RPMI8226 (cell line): ENCODE data around the gene TAC3.
A peak's percentile ranks its signal among the peaks of the same experiment; 100 is the strongest.
"Not testable (repeated sequence)": the region's sequence is repeated elsewhere in the genome, so short reads cannot be mapped to it uniquely, and the experiment has no call there.

ENCODE experiments used
- DNase-seq: peaks from one replicate; pipeline ENCODE4 v3.0.0-alpha.2; 2015

The TAC3 gene

DNA sequence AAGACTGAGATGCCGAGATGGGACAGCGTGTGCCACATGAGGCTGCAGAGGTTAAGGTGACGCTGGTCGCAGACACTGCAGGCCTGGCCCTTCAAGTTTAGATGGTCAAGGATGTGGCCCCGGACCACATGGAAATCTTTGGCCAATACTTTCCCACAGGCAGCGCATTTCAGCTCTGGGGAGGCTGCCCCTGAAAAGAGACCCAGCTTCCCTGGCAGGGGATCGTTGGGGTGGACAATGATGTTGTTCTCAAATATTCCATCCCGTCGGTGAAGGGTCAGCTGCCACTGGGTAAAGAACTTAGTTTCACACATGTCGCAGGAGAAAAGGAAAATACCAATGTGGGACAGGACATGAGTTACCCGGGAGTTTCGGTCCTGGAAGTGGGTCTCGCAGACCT is 12.9 kb downstream of the TAC3 start:
- DNase-seq: no peak

- DNase-seq: peak; percentile 75
These were observed 14.9 kb downstream of the TAC3 start for GRCh38 chr12:57001448-57001906.

DNA sequence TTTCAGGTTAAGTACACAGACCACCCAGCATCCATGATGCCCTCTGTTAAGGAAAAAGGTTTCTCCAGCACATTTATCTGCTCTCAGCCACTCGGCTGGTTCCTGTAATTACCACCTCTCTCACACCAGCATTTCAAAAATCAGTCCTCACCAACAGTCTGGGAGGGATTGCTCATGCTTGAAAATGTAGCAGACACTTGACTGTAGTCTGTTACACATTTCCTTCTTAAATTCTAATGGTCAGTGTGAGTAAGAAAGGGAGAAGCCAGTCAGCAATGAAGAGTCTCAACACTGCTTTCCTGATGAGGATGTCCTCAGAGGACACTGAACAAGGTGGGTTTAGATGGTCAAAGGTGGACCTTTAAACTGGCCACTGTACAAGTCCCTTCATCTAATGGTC is 15.9 kb downstream of the TAC3 start:
- no peak for DNase-seq

DNA sequence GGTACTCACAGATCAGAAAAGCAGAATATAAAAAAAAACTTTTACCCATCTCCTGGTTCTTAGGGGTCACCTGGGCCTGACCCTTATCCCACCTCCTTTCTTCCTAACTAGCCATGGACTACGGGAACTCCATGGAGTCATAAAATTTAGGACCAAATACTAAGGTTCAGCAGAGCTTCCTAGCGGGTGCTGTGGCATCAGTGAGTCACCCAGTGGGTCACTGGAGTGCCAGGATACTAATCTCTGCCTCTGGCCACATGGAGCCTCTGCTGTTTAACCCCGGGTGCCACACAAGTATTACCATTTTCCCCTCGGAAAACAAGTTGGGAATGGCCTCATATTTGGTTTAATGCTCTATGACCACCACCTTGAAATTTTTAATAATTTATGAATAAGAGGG is 16.9 kb downstream of the TAC3 start:
- DNase-seq: no peak

DNA sequence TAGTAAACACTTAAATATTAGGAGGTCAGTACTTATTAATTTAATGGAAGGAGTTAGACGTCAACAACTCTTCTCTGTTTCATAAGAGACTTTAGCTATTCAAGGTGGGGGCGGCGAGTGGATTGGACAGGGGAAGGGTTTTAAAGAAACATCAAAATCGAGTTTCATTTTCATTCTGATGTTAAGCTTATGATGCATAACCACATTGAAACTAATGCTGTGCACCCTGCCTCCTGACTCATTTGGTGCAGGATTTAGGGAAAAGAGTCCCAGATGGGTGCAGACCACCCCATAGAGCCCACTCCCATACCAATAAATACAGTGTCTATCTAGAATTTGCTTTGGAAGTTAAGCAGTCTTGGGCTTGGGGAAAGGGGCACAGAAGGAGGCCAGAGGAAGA is 17.3 kb downstream of the TAC3 start:
- no peak for DNase-seq

- DNase-seq: no peak
These were observed 18.0 kb downstream of the TAC3 start for GRCh38 chr12:56998316-56998715.

DNA sequence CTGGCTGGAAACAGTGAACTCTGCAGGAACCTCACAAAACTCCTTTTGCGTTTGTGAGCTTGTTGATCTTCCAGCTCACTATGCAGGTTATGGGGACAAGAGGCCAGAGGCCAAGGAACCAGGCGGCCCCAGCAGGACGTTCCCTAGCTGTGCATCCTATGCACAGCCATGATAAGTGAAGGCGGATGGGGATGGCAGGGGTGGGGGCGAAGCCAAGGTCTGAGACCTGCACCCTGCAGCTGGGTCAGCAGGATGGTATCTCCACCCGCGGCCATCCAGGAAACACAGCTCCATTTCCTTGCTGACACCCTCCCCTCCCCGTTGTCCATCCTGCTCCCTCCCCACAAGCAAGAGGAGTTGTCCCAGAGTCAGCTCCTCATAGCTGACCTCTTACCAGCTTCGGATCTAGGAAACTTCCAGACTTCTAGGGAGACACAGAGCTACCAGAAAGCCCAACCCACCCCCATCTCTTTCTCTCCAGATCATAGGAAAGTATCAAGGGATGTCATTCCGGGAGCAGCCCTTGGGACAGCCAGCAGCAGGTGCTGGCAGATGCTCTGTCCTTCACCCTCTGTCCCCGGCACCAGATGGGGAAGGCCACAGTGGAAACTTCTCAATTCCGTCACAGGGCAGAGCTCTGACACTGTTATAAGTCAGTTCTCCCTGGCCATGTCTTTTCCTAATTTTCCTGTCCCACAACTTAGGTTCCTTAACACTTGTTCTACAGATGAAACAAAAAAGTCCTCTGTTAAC is 19.4 kb downstream of the TAC3 start:
- DNase-seq: no peak

DNA sequence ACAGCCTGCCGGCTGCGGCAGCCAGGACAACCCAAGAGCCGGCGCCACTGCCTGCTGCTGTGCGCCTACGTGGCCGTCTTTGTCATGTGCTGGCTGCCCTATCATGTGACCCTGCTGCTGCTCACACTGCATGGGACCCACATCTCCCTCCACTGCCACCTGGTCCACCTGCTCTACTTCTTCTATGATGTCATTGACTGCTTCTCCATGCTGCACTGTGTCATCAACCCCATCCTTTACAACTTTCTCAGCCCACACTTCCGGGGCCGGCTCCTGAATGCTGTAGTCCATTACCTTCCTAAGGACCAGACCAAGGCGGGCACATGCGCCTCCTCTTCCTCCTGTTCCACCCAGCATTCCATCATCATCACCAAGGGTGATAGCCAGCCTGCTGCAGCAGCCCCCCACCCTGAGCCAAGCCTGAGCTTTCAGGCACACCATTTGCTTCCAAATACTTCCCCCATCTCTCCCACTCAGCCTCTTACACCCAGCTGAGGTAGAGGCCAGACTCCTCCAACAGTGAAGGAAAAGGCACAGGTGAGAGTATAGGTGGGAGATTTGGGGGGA is 20.3 kb downstream of the TAC3 start:
- no peak for DNase-seq

- no peak for DNase-seq
These were observed 21.0 kb downstream of the TAC3 start for GRCh38 chr12:56995201-56995929.

- no peak for DNase-seq
These were observed 22.0 kb downstream of the TAC3 start for GRCh38 chr12:56994231-56994746.

- DNase-seq: no peak
These were observed 23.0 kb downstream of the TAC3 start for GRCh38 chr12:56993346-56993745.

- peak; percentile 93 for DNase-seq
These were observed 24.7 kb downstream of the TAC3 start for GRCh38 chr12:56991319-56992246.

DNA sequence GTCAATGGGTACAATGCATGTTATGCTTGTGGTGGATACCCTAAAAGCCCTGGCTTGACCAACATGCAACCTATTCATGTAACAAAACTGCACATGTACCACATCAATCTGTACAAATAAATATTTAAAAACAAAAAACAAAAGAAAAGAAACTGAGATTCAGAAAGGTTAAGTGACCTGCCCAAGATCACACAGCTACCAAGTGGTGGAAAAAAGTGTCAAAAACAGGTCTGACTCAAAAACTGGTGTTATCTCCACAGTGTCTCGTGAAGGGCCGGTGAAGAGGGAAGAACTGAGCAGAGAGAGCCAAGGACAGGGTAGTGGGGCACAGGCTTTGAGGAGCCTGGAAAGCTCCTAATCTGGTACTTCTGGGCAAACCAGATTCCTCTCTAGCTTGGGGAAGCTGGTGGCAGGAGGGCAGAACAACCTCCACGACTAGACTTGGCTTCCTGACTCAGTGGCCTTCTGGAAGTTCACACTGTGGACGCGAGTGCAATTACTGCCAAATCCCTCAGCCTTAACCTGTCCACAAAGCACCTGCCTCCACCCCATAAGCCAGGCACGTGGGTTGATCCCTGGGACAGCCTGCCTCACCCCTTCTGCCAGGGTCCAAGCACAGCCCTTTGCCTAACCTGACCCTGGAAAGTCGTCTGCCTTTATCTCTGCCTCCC is 25.5 kb downstream of the TAC3 start:
- peak; percentile 46 for DNase-seq

GRCh38 chr12:56989861-56990610 is 26.3 kb downstream of the TAC3 start:
- DNase-seq: no peak

DNA sequence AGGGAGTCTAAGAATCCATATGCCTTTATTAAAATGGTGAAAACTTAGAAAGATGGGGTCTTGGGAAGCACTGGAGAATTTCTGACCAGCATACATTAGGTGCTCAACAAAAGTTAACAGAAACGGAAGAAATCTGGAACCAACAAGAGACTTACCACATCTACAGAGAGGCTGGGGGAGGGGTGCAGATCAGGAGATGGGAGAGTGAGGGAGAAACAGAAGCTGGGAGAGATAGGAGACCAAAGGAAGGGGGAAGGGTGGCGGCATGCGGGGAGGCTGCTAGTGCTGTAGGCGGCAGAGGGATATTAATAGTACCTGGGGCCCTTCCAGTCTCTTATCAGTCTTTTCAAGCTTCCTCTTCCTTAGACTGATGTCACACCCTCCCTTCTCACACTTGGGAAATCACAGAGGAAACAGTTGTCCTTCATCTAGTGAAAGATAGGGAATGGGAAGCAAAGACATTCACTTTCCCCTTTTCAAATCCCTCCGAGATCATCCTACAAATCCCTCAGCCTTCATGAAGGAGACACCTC is 28.1 kb downstream of the TAC3 start:
- no peak for DNase-seq

DNA sequence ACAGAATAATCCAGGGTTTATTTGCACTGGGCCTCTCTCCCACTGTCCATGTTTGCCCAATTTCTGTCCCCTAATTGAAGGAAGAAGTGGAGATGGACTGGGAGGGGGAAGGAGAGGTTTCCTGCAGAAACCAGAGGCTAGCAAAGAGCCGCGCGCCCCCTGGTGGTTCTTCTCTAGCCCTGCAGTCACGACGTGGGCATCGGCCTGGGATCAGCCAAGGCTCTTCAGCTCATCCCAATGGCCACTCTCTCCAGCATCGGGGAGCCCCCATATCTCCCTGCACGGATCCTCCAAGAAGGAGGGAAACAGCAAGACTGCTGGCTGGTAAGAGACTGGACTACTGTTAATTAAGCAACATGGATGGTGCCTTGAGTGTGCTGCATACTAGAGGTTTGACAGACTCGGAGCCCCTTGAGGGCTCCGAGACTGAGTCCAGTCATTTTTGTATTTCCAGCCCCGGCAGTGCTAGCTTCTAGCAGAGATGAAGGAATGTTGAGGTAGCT is 28.7 kb downstream of the TAC3 start:
- peak; percentile 76 for DNase-seq

GRCh38 chr12:56987011-56987410 is 29.3 kb downstream of the TAC3 start:
- no peak for DNase-seq

DNA sequence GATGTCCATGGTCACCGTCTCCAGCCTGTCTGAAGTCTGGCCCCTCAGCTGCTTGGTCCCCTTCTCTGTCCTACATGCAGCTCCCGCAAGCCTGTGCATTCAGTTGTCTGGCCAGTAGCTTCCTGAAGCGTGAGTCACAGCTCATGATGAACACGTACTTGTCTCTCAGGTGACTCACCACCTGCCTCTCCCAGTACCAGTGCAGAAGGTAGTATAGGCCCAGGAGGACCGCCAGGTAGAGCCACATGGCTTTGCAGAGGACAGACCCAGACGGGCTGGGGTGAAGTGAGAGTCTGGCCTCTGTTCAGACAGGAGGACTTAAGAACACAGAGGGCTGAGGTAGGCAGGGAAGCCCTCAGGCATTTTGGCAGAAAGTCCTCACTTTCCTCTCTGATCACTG is 30.6 kb downstream of the TAC3 start:
- peak; percentile 61 for DNase-seq

GRCh38 chr12:56983386-56983785 is 32.9 kb downstream of the TAC3 start:
- DNase-seq: no peak

DNA sequence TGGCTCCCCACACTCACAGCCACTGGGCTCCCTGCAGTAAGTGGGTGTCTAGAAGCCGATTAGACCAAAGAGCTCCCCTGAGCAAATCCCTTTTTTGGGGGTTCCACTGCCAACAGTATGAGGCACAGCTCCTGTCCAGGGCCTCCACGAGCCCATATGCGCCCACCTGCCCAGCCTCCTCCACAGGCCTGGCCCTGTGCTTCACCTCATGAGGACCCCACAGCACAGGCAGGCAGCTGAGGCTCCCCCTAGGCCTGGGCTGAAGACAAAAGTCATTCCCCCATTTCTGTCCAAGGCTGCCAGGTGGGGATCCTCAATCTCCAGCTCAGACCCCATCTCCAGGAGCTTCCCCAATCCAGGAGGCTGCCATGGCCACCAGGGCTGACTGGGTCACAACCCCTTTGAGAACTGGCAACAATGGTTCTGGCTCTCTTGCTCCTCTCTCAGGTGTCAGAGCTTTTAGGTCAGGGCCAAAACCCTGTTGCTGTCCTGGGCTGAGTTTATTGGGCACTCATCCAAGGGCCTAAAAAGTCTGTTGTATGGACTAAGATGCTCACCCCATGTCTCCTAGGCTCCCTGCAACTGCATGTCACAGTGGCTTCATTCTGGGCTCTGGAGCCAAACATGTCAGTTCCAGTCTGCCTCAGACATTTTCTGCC is 33.6 kb downstream of the TAC3 start:
- DNase-seq: not testable (repeated sequence)
